SKM-1 (cell line): ENCODE data around the gene CEACAM8.
"Not testable (repeated sequence)": the region's sequence is repeated elsewhere in the genome, so short reads cannot be mapped to it uniquely, and the experiment has no call there.

ENCODE experiments used
- DNase-seq: peaks from one replicate; lab custom pipeline; 2025; ENCODE audit not compliant: unreplicated experiment; lab: John Stamatoyannopoulos, UW

CEACAM8 gene

DNA sequence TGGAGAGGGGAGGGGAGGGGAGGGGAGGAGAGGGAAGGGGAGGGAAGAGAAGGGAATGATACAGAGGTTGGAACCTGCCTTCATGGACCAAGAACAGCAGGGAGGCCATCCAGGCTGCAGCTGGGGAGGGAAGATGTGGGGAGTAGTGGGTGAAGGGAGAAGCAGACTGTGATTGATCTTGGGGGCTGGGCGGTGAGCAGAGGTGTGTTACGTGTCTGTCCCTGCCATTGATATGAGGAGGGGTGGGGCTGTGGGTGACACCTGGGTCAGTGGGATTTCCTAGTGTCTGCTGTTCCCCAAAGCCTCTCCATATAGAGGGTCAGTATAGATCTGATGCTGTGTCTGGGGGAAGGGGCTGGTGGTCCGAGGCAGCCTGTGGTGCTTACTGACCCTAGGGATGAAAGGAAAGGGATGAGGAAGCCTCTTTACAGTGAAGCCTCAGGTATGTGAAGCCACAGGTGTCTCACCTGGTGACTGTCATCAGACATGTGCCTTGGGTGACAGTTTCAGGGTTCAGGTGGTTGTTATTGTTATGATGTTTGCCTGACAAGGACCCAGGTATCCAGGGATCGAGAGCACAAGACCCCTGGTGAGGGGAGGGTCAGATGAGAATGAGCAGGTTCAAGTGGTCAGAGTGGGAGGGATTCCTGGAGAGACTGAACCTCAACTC is 47.8 kb downstream of the CEACAM8 start:
- DNase-seq, result no peak

DNA sequence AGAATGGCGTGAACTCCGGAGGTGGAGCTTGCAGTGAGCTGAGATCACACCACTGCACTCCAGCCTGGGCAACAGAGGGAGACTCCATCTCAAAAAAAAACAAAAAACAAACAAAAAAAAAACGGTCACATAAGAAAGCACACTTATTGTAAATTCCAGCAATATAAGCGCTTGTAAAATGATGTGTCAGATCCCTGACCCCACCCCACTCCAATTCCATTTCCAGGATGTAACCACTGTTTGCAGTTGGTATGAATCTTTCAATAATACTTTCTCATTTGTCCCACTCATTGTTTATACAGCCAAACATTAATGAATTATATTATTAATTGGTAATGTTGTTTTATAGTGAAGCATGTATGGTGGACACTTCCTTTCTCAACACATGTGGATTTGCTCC is 50.6 kb downstream of the CEACAM8 start:
- no peak for DNase-seq

DNA sequence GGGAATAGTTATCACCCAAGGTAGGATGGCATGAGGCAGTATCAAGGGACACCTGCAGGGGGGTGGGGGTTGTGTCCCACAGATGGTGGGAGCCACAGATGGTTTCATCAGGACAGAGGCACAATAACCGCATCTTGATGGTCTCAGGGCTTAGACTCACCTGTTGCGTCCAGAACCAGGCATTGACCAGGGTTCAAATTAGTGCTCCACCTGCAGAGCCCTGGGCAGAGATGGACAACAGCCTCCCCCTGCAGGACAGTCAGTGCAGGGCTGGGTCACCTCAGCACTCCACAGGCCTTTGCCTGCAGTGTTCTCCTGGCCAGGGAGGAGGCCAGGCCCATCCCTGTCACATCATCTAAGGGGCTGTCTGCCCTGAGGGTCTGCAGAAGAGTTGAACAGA is 51.9 kb downstream of the CEACAM8 start:
- no peak for DNase-seq

- no peak for DNase-seq
Observed at GRCh38 chr19:42540071-42540553, 54.6 kb downstream of the CEACAM8 start.

GRCh38 chr19:42538841-42539709 is 55.6 kb downstream of the CEACAM8 start:
- no peak for DNase-seq

DNA sequence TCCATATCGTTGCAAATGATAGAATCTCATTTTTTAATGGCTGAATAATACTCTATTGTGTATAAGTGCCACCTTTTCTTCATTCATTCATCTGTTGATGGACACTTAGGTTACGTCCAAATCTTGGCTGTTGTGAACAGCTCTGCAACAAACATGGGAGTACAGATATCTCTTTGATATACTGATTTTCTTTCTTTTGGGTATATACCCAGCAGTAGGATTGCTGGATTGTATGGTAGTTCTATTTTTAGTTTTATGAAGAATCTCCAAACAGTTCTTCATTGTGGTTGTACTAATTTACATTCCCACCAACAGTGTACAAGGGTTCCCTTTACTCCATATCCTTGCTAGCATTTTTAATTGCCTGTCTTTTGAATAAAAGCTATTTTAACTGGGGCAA is 59.4 kb downstream of the CEACAM8 start:
- DNase-seq, result not testable (repeated sequence)

DNA sequence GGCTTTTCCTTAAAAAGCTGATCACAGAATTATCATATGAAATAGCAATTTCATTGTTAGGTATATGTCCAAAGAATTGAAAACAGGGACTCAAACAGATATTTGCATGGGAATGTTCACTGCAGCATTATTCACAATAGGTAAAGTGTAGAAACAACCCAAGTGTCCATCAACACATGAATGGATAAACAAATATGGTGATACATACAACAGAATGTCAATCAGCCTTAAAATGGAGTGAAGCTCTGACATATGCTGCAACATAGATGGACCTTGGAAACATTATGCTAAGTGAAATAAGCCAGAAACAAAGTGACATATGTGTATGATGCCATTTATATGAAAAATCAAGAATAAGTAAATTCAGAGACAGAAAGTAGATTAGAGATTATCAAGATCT is 60.3 kb downstream of the CEACAM8 start:
- DNase-seq, result no peak

DNA sequence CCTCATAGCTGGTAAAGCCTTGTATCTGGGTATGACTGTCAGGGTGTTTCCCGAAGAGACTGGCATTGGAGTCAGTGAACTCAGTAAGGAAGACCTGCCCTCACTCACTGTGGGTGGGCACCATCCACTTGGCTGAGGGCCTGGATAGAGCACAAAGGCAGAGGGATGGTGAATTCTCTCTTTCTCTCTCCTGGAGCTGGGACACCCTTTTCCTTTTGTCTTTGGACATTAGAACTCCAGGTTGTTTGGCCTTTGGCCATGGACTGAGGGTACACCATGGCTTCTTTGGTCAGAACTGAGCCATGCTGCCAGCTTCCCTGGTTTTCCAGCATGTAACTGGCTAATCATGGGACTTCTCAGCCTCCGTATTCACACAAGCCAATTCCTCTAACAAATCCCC is 61.8 kb downstream of the CEACAM8 start:
- no peak for DNase-seq

- DNase-seq, result no peak
Observed at GRCh38 chr19:42531313-42531712, 63.4 kb downstream of the CEACAM8 start.
